Ovary (tissue), 3 donors: ENCODE measurements around the gene IRX4.

Source experiments
- CTCF ChIP-seq, 3 donors: fragments of 450-650 bp in 2 of 3; fragments of 200-600 bp in 1 of 3; IDR thresholded peaks; one replicate each; pipeline versions ENCODE4 v1.5.1 to v1.8.0; 2016 to 2022; ENCODE audit warnings: antibody characterized with exemption in 3 of 3, mild to moderate bottlenecking in 1 of 3
- EP300 ChIP-seq: sonication (generic); formaldehyde crosslinking; IDR thresholded peaks from one replicate; pipeline ENCODE4 v1.6.1; 2017; ENCODE audit warnings: antibody characterized with exemption
- POLR2A ChIP-seq: fragments of 450-650 bp; IDR thresholded peaks from one replicate; pipeline ENCODE4 v1.6.1; 2017; ENCODE audit warnings: antibody characterized with exemption, mild to moderate bottlenecking, moderate library complexity
- donor health status: DM: no; HTN: no; CAD: no.

GRCh38 chr5:1918488-1919208, 35.9 kb upstream of the IRX4 start:
- TF ChIP-seq CTCF (IDR thresholded peaks at IDR 0.05) (no peak), POLR2A (no peak), EP300 (no peak)
